HG02678 (cell line): ENCODE measurements around the gene ARX.

ENCODE experiments used
- ATAC-seq: cut with Tn5 transposase; IDR thresholded peaks from one replicate; pipeline ENCODE4 v1.9.1; 2021; ENCODE audit warnings: mild to moderate bottlenecking, moderate library complexity; ENCODE audit not compliant: unreplicated experiment

The ARX gene

DNA sequence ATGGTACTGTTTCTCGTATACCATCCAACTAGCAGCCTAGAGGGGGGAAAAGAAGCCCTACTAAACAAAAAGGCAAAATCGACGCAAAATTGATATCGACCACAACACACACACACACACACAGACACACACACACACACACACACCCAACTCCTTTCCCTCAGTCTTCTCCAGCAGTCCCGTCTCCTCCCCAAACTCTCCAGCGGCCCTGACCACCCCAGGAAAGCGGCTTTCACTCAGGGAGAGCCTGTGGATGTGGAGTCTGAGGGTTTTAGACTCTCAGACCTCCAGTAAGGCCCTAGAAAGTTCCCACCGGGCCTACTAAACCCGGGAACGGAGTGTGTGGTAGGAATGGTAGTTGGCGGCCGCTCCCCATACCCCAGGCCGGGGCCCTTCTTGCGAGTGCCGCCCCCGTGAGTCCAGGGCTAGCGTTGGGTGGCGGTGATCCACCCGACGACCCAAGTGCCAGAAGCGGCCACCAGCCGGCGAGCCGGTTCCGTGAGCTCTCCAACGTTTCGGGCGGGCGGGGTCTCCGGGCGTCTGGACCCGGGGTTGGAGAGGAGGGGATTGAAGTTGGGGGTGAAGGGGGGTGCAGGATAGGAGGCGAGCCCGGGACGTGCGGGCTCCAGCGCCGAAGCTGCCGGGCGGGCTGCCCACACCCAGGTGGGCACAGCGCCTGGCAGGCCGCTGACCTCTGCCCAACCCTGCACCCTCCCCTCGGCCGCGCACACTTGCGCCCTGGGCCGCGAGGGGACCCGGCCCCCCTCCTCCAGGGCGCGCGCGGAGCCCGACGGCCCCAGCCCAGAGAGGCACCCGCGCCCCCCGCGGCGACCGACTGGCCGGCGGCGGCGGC is 13.7 kb downstream of the ARX start:
- ATAC-seq, result no peak

DNA sequence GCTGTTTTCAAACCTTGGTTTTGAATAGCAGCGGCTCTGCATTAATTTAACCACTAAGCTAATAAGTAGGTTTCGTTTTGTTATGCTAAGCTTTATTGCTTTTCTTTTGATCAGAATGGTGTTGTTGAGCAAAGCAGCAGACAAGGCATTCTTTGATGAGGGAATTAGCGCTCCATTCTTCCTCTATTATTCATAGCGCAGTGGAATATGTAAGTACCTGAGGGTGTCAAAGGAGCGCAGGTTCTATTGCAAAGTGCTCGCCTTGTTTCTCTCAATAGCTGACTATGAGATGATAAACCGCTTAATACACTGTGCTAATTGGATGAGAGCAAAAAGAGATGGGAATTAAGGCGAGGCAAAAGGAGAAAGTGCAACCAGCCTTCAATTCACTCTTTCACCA is 16.3 kb downstream of the ARX start:
- ATAC-seq, result no peak

DNA sequence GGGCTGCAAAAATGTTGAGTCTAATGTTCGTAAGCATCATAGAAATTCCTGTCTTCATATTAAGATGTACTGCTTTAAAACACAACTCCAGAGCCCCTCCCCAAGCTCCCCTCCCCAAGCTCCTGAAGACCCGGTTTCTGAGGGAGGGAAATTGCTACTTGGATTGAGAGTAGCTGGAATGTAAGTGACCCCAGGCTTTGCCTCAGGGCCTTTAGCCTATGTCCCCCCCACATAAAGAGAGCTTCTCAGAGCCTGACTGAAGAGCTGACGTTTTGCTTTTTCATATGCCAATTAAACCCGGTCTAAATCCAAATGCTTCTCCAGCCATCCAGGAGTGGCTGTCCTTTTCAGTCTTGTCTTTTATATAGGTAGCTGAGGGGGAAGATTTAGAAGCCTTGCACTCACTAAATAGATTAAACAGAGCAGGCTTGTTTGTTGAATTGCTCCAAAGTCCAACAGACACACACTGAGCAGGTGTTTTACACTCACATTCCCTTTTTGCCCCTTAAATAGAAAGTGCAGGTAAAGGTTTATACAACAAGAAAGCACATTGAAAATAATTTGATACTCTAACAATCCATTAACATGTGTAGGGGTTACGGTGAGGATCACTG is 19.6 kb downstream of the ARX start:
- no peak for ATAC-seq

DNA sequence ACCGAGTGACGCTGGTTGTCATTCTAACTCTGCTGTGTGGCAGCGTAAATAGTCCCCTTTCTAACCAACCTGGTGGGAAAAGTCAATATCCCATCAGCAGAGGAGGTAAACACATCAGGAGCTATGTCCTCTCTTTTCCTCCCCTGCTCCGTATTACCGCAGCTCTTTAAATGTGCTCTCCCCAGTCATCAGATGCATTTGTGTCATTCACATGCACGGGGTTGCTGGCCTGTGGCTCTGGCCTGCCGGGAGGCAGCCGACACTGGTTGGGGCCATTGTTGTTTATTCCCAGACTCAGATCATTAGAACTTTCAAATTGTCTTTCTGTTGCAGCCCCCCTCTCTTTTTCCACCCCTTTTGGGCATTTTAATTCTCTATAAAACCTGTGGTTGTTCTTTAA is 21.9 kb downstream of the ARX start:
- ATAC-seq, result no peak

DNA sequence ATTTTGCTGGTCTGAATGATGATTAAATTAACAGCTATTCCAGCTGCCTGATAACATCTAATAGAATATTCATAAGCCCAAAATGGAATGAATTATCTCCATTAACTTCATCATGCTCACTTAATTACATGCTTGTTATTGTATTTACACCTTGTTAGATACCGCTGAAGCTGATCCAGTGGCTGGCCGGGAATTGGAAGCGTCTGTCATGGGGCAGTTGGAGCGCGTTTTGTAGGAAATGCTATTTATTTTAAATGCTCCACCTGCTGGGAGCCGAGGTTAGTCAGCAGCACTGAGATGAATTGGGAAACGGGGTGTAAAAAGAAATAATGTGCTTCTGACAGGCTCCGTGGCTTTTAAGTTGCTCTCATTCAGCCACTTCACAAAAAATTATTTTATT is 25.2 kb downstream of the ARX start:
- ATAC-seq, result no peak

DNA sequence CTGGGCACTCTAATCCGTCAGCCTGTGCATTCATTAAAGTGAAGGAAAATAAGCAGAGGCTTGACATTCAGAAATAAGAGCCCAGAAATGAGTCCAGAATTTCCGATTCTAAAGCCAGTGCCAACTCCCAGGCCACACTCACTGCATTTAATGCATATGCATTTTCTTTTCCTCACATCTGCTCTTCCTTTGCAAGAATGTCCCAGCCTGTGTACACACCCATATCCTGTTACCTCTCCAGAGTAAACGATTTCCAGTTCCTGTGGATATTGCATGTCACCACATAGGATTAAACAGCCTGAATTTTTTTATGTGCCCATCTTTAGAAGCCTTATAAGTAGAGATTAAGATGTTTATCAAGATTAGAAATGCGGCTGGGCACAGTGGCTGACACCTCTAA is 27.5 kb downstream of the ARX start:
- ATAC-seq, result no peak

DNA sequence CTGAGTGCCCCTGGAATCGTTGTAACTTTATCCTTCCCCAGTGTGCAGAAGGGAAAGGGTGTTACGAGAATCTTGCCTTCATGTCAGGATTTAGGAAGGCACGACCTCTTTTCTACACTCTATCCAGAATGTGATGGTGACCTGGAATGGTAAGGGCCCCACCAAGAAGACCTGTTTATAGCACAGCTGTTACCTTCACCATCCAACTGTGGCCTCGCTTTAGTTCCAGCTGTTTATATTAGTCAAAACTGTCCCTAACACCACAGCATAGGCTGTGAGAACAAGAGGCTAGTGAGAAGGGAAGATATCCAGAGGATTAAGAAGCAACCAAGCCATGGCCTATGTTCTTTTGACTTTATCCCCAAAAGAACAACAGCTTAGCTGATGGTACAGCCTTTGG is 28.0 kb downstream of the ARX start:
- ATAC-seq, result no peak

DNA sequence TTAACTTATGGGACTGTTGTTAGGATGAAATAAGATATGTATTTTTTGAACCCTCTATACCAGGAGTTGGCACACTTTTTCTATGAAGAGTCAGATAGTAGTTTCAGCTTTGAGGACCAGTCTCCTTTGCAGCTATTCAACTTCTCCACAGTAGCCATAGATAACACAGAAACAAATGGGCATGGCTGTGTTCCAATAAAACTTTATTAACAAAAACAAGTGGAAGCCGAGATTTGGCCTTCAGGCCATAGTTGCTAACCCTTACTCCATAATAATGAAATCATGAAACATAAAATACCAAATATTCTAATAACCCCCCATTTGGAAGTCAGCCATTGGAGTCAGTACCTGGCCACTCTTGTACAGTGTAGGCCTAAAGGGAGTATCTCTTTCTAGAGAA is 30.6 kb downstream of the ARX start:
- ATAC-seq, result no peak

DNA sequence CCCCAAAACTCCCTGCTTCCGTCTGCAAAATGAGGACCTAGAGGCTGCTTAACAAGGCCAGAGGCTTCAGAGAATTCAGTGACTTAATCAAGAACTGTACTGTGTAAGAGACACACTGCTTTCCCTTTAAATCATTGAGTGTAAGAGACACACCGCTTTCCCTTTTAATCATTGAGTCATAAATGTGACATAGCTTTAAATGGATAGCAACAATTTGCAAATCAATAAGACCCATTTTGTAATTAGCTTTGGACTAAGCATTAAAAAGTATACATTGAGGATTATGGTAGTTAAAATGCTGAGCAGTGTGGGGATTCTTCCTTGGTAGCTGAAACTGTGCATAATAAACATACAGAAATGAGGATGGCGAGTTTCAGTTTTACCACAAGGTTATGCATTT is 31.8 kb downstream of the ARX start:
- no peak for ATAC-seq

DNA sequence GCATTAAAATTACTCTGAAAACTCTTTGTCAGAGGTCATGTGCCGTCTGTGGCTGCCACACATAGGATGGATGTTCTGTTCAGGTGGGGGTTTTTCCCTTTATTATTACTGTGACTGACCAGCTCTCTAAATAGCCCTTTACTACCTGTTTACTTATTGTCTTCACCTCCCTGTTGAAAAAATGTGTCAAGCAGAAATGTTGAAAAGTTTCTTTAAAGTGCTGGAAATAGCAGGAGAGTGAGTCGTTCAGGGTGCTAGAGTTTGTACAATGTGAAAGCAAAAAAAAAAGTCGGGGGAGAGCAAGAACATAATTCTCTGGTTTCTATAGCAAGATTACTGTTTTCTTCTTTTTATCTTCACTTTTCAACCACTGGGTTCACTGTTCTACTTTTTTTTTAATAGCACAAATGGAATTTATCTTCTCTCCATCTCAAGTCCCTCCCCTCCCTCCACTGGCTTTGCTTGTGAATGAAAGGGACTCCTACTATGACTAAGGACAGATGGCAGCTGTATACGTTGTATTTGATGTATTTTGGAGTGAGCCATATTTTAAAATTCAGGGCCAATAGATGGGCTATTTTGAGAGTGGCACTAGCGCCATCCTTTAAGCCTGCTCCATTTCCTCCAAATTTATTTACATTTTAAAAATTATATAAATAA is 33.3 kb downstream of the ARX start:
- no peak for ATAC-seq

DNA sequence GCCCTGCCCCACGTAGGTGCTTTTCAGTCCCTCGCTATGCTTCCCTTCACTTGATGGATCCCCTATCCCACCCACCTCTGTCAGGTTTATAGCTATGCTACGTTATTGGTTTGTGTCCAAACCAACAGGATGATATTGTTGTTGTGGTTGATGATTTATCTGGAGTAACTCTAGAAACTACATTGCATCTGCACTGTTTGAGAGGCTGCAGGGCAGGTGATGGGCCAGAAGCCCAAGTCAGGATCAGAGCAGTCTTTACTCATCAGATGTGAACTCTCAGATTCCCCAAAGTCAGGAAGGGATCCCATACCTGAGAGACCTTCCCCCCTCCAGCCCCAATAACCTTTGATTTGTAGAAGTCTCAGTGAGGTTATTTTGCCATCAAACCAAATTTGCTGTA is 34.7 kb downstream of the ARX start:
- ATAC-seq, result no peak

DNA sequence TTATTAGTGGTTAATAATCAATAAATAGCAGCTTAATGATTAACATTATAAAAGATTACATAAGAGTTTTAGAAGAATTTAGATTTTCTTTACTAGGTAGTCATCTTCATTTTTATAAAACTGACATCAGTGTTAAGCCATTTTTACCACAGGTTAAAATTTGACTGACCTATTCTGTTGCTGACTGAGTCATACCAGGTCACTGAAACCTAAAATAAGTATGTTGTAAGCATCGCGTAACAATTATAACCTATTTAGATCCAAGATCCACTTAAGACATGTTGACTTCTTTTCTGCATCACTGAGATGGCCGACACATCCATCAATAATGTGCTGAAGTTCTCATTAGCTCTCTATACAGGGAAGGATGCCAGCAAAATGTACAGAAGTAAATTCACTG is 36.7 kb downstream of the ARX start:
- ATAC-seq, result no peak

DNA sequence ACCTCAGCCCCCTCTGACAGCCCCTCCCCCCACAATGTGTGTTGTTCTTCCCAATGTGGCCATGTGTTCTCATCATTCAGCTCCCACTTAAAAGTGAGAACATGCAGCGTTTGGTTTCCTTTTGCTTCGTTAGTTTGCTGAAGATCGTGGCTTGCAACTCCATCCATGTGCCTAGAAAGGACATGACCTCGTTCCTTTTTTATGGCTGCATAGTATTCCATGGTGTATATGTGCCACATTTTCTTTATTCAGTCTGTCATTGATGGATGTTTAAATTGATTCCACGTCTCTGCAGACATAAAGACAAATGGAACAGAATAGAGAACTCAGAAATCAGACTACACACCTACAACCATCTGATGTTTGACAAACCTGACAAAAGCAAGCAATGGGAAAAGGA is 46.0 kb downstream of the ARX start:
- no peak for ATAC-seq

DNA sequence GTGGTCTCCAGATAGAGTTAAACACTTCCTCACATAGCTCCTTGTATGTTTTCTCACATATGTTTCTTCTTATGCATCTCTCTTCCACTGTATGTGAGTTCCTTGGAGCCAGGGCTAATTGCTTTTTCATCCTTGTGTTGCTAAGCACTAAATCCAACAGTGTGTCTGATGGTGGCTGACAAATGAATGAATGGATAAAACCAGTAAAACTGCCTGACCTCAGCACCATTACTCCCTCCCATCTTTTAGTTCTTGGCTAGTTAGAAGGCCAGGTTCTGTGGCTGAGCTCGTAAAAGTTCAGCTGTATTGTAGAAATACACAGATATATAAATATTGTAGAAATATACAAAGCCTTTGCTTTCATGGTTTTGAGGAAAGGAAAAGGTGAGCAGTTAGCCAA is 50.4 kb downstream of the ARX start:
- no peak for ATAC-seq

DNA sequence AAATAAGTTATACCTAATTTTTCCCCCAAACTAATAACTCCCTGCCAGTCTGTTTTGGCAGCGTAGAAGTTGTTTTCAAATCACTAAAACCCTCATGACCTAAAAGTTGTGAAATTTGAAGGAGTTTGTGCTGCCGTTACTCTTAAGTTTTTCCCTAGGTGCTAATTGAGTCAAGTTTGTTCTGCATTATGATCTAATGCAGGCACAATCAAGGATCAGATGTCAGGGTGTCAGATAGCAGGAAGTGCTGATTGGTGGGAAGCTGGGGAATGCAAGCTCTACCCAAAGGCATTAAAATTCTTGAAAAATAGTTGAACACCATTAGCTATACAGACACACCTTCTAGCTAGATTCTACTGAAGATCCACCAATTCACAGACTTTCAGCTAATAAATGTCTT is 51.9 kb downstream of the ARX start:
- ATAC-seq, result no peak

DNA sequence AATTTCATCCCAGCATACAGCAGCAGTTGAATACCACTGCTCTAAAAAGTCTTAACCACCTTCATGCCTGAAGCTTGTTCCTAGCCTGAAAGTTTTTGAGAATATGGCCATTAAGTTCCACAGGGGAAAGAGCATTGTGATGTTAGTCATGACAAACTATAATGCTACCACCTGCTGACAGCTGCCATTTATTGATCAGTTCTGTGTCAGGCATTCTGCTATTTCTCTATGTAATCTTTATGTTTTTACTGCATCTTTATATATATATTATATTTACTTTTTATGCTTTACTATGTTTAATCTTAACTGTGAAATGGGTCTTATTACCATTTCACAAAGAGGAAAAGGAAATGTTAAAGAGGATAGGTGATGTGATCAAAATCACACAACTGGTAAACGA is 54.0 kb downstream of the ARX start:
- no peak for ATAC-seq

DNA sequence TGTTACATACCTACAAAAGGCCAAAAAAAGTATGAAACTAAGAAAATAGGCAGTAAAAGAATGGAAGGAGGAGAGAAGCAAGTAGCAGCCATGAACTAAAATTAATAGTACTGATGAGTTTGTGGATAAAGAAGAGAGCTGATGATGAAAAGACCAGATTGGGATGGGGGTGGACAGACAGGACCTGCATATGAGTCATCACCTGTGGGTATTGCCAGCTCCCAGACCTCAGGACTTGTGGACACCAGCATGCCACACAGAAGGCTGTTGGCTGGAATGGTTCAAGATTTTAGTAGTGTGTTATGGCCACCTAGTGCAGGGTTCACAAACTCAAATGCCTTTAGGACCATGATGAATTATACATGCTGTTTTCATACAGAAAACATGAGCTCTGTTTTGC is 58.9 kb downstream of the ARX start:
- no peak for ATAC-seq

DNA sequence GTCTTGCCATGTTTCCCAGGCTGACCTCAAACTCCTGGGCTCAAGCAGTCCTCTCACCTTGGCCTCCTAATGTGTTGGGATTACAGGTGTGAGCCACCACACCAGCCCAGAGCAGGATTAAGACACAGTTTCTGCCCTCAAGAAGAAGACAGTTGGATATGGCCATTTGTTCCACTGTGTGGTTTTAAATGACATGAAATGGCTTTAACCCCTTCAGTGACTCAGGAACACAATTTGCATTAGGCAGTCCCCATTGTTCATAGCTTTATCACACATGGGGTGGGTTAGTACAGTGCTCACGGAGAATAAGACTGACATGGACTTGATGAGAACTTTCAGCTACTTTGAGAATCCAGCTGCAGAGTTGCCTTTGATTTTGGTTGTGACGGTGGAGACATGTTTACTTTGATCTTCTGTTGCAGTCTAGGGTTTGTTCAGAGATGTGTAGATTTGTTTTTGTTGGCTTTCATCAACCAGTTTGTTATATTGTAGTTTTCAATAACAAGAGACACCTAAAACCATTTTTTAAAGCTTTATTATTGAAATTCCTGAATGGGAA is 60.3 kb downstream of the ARX start:
- ATAC-seq, result no peak

DNA sequence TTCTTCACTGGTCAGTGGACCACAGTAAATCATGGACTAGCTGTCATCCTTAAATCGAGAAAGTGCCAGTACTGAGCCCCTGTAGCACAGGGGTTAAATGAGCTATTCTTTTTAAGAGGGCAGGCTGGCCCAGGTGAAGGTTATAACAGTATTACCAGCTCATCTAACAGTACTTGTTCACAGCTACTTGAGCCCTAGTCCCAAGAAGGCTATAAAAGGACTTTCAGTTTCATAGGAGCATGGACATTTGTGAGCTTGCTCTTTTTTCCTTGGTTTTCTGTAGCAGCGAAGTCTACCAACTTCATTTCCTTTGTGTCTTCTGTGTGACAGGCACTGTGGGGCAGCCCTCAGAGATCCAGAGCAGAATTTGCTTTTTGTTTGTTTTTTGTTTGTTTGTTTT is 61.0 kb downstream of the ARX start:
- no peak for ATAC-seq
